RCC 7860 (cell line): ENCODE data around the gene CAB39L.

Source experiments
- DNase-seq: peaks from one replicate; pipeline ENCODE4 v3.0.0-alpha.2; 2015; ENCODE audit warnings: low spot score
- FAIRE-seq: peaks from 2 replicates; lab custom pipeline; 2012; peaks lifted over from hg19 to GRCh38; lab: Jason Lieb, UNC

The CAB39L gene

GRCh38 chr13:49443704-49444523 is at the start of gene CAB39L, which contains the start of gene SETDB2:
Gene CAB39L, minus strand, starts transcription at chr13:49444064. Its CDS starts 61,154 bp downstream, at chr13:49382910.
Gene SETDB2, plus strand, starts transcription at chr13:49444274. Its CDS starts 7,620 bp downstream, at chr13:49451894.
- FAIRE-seq (peak; percentile 92), DNase-seq (peak; percentile 97)

- DNase-seq (no peak), FAIRE-seq (no peak)
Measured at GRCh38 chr13:49488563-49488962, 44.7 kb upstream of the CAB39L start.

GRCh38 chr13:49481788-49482187 is 37.9 kb upstream of the CAB39L start:
- no peak for DNase-seq
- FAIRE-seq: no peak

- FAIRE-seq (no peak), DNase-seq (no peak)
Measured at GRCh38 chr13:49476529-49476928, 32.7 kb upstream of the CAB39L start.

- FAIRE-seq: no peak
Measured at GRCh38 chr13:49472186-49472585, 28.3 kb upstream of the CAB39L start.

GRCh38 chr13:49466292-49466838 is 22.5 kb upstream of the CAB39L start:
- DNase-seq (no peak), FAIRE-seq (no peak)

More at GRCh38 chr13:49472186-49472585, 28.3 kb upstream of the CAB39L start:
- no peak for DNase-seq

GRCh38 chr13:49464621-49465325 is 20.9 kb upstream of the CAB39L start:
- FAIRE-seq: no peak
- DNase-seq: no peak

- no peak for DNase-seq
- FAIRE-seq: no peak
Measured at GRCh38 chr13:49464085-49464484, 20.2 kb upstream of the CAB39L start.

GRCh38 chr13:49459580-49459979 is 15.7 kb upstream of the CAB39L start:
- no peak for FAIRE-seq
- no peak for DNase-seq

GRCh38 chr13:49457221-49457620 is 13.4 kb upstream of the CAB39L start:
- DNase-seq (no peak), FAIRE-seq (no peak)

GRCh38 chr13:49456156-49456555 is 12.3 kb upstream of the CAB39L start:
- DNase-seq: no peak
- no peak for FAIRE-seq

- FAIRE-seq: no peak
- no peak for DNase-seq
Measured at GRCh38 chr13:49455007-49455398, 11.1 kb upstream of the CAB39L start.

GRCh38 chr13:49454388-49455006 is 10.6 kb upstream of the CAB39L start:
- FAIRE-seq: no peak
- no peak for DNase-seq

- no peak for FAIRE-seq
- no peak for DNase-seq
Measured at GRCh38 chr13:49453465-49453864, 9.6 kb upstream of the CAB39L start.

- DNase-seq (no peak), FAIRE-seq (no peak)
Measured at GRCh38 chr13:49452725-49453457, 9.0 kb upstream of the CAB39L start.

GRCh38 chr13:49450105-49450819 is 6.4 kb upstream of the CAB39L start:
- DNase-seq: no peak
- no peak for FAIRE-seq

GRCh38 chr13:49448753-49449152 is 4.9 kb upstream of the CAB39L start:
- no peak for DNase-seq
- no peak for FAIRE-seq

GRCh38 chr13:49446473-49446872 is 2.6 kb upstream of the CAB39L start:
- FAIRE-seq (no peak), DNase-seq (no peak)

GRCh38 chr13:49444524-49445395 is 896 bp upstream of the CAB39L start:
- FAIRE-seq: no peak
- DNase-seq: peak; percentile 11
